K562 (cell line): ENCODE results near the gene ROM1. TPM values are rescaled to one million over a fixed set of nuclear protein-coding genes. Genes with fewer than 3 reads are reported as not detected.

Experiments
- BMI1 ChIP-seq: fragments of 150-350 bp; IDR thresholded peaks from 2 replicates; pipeline ENCODE4 v1.6.1; 2014; ENCODE audit warnings: low read length
- CEBPB ChIP-seq: fragments of 450-650 bp; IDR thresholded peaks from 2 replicates; pipeline ENCODE4 v1.6.1; 2016; ENCODE audit warnings: missing genetic modification characterization, missing compliant biosample characterization
- FOXK1 ChIP-seq: sonication (generic); formaldehyde crosslinking; IDR thresholded peaks from 2 replicates; pipeline ENCODE4 v1.8.0; 2022; ENCODE audit warnings: missing genetic modification reagents, mild to moderate bottlenecking, borderline replicate concordance
- HMG20B ChIP-seq: fragments of 250-450 bp; sonication (Bioruptor Pico); IDR thresholded peaks from 2 replicates; pipeline ENCODE4 v1.5.0; 2021; ENCODE audit warnings: mild to moderate bottlenecking
- ILF3 ChIP-seq: fragments of 450-650 bp; IDR thresholded peaks from 2 replicates; pipeline ENCODE4 v1.6.1; 2018; ENCODE audit warnings: antibody characterized with exemption, mild to moderate bottlenecking, moderate library complexity, borderline replicate concordance
- KLF10 ChIP-seq: fragments of 250-450 bp; sonication (Bioruptor Pico); IDR thresholded peaks from 2 replicates; pipeline ENCODE4 v1.6.1; 2021; ENCODE audit warnings: matching md5 sums
- KLF6 ChIP-seq: fragments of 250-450 bp; sonication (Bioruptor Pico); IDR thresholded peaks from 2 replicates; pipeline ENCODE4 v1.4.0; 2020; ENCODE audit warnings: mild to moderate bottlenecking, moderate library complexity, borderline replicate concordance
- MCM5 ChIP-seq: fragments of 450-650 bp; IDR thresholded peaks from 2 replicates; pipeline ENCODE4 v1.6.1; 2016; ENCODE audit warnings: low read depth
- MEF2D ChIP-seq: conservative IDR thresholded peaks from 2 replicates; pipeline ENCODE4 v1.6.1; 2016; ENCODE audit warnings: low read depth, missing genetic modification characterization, missing compliant biosample characterization
- PHB2 ChIP-seq: fragments of 450-650 bp; IDR thresholded peaks from 2 replicates; pipeline ENCODE4 v1.6.1; 2017; ENCODE audit warnings: low read depth
- RFX1 ChIP-seq: fragments of 450-650 bp; IDR thresholded peaks from 2 replicates; pipeline ENCODE4 v1.6.1; 2016; ENCODE audit warnings: mild to moderate bottlenecking, moderate library complexity
- polyA plus RNA-seq, 8 experiments: library from polyadenylated mRNA; depleted of rRNA in 4 of 8; stranded (reverse) in 5 of 8; unstranded in 3 of 8; fragments of >200 nt; fragmentation: Nextera tagmentation in 2 of 8; fragmentation: Illumina TruSeq in 1 of 8; extraction: Ambion mirVana in 2 of 8; extraction: Trizol in 1 of 8; gene quantifications; 2 replicates each; pipeline versions ENCODE4 v1.2.1 to v1.2.3, GENCODE V29; 2011 to 2014; ENCODE audit warnings: inconsistent platforms in 1 of 8, missing spikeins in 1 of 8
- total RNA-seq, 7 experiments: library from RNA; depleted of rRNA in 6 of 7; stranded (reverse); fragments of >200 nt in 6 of 7; fragmentation: Illumina TruSeq in 2 of 7; extraction: Trizol in 2 of 7; gene quantifications; 2 replicates each; pipeline versions ENCODE4 v1.2.1 to v1.2.3, GENCODE V29; 2011 to 2021; ENCODE audit warnings: low replicate concordance in 1 of 7
- TF ChIP-seq, protein P1 (sequence below), 2 experiments: IDR thresholded peaks; 2 replicates each; pipeline ENCODE4 v1.6.1; 2012; ENCODE audit warnings: improper control_type of control experiment in 2 of 2, low read depth in 2 of 2, low read length in 2 of 2, borderline replicate concordance in 1 of 2
- TF ChIP-seq, protein P2 (sequence below): fragments of 250-450 bp; sonication (Bioruptor Pico); IDR thresholded peaks from 2 replicates; pipeline ENCODE4 v1.4.0; 2020; ENCODE audit warnings: borderline replicate concordance
- TF ChIP-seq, protein P3 (sequence below): sonication (generic); formaldehyde crosslinking; IDR thresholded peaks from 2 replicates; pipeline ENCODE4 v1.8.1; 2023; ENCODE audit warnings: mild to moderate bottlenecking, missing genetic modification reagents
- TF ChIP-seq, protein P4 (sequence below): sonication (generic); formaldehyde crosslinking; IDR thresholded peaks from 2 replicates; pipeline ENCODE4 v1.8.0; 2022; ENCODE audit warnings: mild to moderate bottlenecking, missing genetic modification reagents
- TF ChIP-seq, protein P5 (sequence below): fragments of 250-450 bp; sonication (Bioruptor Pico); IDR thresholded peaks from 2 replicates; pipeline ENCODE4 v1.4.0; 2020; ENCODE audit warnings: mild to moderate bottlenecking, moderate library complexity
- TF ChIP-seq, protein P6 (sequence below): fragments of 450-650 bp; IDR thresholded peaks from 2 replicates; pipeline ENCODE4 v1.6.1; 2018; ENCODE audit warnings: mild to moderate bottlenecking, low read depth; ENCODE audit not compliant: partially characterized antibody

The ROM1 gene
- total and polyA plus RNA-seq, 9 of the 15 experiments (the other 6 are each of a cell fraction or from before 2014, with no cell fraction given): 0.75 to 4.0 (median 2.6) TPM

DNA sequence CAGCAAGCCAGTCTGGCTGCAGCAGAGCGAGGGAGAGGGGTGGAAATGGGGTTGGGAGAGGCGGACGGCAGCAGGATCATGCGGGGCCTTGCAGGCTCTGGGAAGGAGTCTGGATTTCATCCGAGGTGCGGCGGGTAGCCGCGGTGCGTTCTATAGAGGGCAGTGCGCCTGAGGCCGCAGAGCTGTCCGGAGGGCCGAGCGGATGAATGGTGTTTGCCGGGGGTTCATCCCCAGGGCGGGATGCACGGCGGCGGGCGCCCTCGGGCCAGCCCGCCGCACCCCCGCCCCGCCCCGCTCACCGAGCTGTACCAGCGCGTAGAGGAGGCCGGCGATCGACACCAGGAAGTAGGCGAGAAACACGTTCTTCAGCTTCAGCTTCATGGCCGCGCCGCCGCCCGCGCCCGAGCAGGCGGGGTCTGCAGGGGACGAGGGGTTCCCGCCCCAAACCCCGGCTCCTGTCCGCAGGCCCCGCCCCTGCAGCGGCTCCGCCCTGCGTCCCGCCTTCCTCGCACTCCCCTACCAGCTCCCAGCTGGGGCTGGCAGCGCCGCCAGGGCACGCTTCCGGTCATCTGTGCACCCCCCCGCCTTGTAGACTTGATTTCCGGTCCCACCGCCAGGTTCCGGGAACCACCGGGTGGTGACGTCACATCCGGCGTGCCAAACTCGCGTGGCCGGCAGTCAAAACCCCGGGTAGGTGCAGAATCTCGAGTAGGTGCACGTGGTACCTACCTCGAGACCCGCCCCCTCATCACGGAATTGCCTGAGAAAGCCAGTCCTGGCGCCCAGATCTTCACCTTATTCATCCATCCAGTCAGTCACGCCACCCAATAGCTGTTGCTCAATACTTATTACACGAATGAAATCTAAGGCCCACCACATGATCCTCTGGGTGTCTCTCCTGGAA, 8.8 kb downstream of the ROM1 start, which contains the start of gene B3GAT3 (continued):
- TF ChIP-seq, protein P1, sequence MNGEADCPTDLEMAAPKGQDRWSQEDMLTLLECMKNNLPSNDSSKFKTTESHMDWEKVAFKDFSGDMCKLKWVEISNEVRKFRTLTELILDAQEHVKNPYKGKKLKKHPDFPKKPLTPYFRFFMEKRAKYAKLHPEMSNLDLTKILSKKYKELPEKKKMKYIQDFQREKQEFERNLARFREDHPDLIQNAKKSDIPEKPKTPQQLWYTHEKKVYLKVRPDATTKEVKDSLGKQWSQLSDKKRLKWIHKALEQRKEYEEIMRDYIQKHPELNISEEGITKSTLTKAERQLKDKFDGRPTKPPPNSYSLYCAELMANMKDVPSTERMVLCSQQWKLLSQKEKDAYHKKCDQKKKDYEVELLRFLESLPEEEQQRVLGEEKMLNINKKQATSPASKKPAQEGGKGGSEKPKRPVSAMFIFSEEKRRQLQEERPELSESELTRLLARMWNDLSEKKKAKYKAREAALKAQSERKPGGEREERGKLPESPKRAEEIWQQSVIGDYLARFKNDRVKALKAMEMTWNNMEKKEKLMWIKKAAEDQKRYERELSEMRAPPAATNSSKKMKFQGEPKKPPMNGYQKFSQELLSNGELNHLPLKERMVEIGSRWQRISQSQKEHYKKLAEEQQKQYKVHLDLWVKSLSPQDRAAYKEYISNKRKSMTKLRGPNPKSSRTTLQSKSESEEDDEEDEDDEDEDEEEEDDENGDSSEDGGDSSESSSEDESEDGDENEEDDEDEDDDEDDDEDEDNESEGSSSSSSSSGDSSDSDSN (IDR thresholded peaks at IDR 0.05; ENCODE audit: borderline replicate concordance in 1 of 2, low read depth in 2 of 2, low read length in 2 of 2): no peak
- TF ChIP-seq, protein P2, sequence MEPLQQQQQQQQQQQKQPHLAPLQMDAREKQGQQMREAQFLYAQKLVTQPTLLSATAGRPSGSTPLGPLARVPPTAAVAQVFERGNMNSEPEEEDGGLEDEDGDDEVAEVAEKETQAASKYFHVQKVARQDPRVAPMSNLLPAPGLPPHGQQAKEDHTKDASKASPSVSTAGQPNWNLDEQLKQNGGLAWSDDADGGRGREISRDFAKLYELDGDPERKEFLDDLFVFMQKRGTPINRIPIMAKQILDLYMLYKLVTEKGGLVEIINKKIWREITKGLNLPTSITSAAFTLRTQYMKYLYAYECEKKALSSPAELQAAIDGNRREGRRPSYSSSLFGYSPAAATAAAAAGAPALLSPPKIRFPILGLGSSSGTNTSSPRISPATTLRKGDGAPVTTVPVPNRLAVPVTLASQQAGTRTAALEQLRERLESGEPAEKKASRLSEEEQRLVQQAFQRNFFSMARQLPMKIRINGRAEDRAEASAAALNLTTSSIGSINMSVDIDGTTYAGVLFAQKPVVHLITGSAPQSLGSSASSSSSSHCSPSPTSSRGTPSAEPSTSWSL (CRISPR knock-in tag): no peak
- no peak for TF ChIP-seq BMI1
- no peak for TF ChIP-seq HMG20B (CRISPR knock-in tag)
- no peak; the same call in 1 of the 2 replicates for TF ChIP-seq ILF3
- no peak for TF ChIP-seq RFX1
- TF ChIP-seq MEF2D (tag): no peak
- TF ChIP-seq PHB2: no peak
- TF ChIP-seq KLF10 (CRISPR knock-in tag): no peak
- TF ChIP-seq FOXK1: no peak
- TF ChIP-seq, protein P3, sequence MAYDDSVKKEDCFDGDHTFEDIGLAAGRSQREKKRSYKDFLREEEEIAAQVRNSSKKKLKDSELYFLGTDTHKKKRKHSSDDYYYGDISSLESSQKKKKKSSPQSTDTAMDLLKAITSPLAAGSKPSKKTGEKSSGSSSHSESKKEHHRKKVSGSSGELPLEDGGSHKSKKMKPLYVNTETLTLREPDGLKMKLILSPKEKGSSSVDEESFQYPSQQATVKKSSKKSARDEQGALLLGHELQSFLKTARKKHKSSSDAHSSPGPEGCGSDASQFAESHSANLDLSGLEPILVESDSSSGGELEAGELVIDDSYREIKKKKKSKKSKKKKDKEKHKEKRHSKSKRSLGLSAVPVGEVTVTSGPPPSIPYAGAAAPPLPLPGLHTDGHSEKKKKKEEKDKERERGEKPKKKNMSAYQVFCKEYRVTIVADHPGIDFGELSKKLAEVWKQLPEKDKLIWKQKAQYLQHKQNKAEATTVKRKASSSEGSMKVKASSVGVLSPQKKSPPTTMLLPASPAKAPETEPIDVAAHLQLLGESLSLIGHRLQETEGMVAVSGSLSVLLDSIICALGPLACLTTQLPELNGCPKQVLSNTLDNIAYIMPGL: 0 out of 2 replicates have a peak, but pooled peaks have one; percentile 26
- TF ChIP-seq MCM5: no peak
- TF ChIP-seq, protein P4, sequence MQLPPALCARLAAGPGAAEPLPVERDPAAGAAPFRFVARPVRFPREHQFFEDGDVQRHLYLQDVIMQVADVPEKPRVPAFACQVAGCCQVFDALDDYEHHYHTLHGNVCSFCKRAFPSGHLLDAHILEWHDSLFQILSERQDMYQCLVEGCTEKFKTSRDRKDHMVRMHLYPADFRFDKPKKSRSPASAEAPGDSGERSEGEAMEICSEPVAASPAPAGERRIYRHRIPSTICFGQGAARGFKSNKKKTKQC (CRISPR knock-in tag): no peak; the same call in 1 of the 2 replicates
- TF ChIP-seq, protein P5, sequence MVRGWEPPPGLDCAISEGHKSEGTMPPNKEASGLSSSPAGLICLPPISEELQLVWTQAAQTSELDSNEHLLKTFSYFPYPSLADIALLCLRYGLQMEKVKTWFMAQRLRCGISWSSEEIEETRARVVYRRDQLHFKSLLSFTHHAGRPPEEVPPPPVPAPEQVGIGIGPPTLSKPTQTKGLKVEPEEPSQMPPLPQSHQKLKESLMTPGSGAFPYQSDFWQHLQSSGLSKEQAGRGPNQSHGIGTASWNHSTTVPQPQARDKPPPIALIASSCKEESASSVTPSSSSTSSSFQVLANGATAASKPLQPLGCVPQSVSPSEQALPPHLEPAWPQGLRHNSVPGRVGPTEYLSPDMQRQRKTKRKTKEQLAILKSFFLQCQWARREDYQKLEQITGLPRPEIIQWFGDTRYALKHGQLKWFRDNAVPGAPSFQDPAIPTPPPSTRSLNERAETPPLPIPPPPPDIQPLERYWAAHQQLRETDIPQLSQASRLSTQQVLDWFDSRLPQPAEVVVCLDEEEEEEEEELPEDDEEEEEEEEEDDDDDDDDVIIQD (CRISPR knock-in tag): no peak
- TF ChIP-seq, protein P6, sequence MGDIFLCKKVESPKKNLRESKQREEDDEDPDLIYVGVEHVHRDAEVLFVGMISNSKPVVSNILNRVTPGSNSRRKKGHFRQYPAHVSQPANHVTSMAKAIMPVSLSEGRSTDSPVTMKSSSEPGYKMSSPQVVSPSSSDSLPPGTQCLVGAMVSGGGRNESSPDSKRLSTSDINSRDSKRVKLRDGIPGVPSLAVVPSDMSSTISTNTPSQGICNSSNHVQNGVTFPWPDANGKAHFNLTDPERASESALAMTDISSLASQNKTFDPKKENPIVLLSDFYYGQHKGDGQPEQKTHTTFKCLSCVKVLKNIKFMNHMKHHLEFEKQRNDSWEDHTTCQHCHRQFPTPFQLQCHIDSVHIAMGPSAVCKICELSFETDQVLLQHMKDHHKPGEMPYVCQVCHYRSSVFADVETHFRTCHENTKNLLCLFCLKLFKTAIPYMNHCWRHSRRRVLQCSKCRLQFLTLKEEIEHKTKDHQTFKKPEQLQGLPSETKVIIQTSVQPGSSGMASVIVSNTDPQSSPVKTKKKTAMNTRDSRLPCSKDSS: no peak
- peak; percentile 95 for TF ChIP-seq CEBPB (tag)
- no peak for TF ChIP-seq KLF6 (CRISPR knock-in tag)
